Colon (tissue), 2 donors: ENCODE measurements around the gene TRPV6.

Source experiments
- FAIRE-seq: peaks from 2 replicates; lab custom pipeline; 2012; peaks lifted over from hg19 to GRCh38; lab: Jason Lieb, UNC
- donor health status: control.
- donor health status: control.

TRPV6 gene

DNA sequence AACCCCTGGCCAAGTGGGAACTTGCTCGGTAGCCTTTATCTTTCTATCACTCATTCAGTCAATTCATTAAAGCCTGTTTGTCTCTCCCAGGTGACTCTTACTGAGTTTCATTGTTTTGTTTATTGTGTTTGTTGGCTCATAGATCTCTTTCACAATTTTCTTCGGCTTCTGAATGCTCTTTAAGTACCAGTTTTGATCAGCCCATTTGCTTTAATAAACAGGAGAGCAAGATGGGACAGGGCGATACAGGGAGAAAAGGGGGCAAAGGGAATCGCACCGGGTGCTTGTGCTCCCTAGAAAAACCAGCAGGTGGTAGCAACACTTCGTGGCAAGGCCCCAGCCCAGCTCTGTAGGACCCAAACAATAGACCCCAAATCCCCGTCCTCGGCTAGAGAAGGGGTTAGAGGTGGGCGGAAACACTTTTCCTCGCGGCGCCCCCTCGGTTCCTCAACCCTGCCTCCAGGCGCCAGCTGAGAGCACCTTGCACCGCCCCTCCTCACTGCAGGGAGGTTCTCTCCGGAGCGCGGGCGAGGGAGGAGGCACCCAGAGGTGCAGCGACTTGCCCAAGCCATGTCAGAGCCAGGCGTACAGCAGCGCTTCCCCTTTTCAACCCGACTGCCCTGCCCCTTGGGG lies 31.7 kb downstream of the TRPV6 start:
- no peak for FAIRE-seq

GRCh38 chr7:142851919-142852318 lies 33.6 kb downstream of the TRPV6 start:
- no peak for FAIRE-seq

- no peak for FAIRE-seq
These were observed 34.3 kb downstream of the TRPV6 start for GRCh38 chr7:142851269-142851668.

GRCh38 chr7:142847353-142847752 lies 38.2 kb downstream of the TRPV6 start:
- no peak for FAIRE-seq

DNA sequence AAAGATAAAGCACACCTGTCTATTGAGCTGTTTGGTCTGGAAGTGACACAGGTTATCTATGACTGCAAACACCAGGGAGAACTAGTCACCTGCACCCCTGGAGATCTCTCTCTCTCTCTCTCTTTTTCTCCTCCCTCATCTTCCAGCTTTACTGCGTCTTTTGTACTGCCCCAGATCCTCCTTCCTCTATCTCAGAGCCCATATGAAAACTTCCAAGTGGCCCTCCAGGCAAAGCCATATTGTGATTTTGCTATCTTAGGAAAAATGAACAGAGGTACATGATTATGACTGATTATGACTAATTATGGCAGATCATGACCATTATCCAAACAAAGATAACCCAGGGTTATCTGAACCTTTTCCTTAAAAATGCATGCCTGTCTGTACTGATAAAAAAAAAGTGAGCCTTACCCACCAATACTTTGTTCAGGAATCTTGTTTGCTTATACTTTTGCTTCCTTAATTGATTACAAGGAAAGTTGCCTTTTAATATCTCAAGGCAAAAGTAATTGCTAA lies 43.2 kb downstream of the TRPV6 start:
- no peak for FAIRE-seq

GRCh38 chr7:142838461-142839213 lies 46.9 kb downstream of the TRPV6 start:
- FAIRE-seq, result no peak

GRCh38 chr7:142836426-142836825 lies 49.1 kb downstream of the TRPV6 start:
- no peak for FAIRE-seq

- FAIRE-seq, result no peak
These were observed 50.1 kb downstream of the TRPV6 start for GRCh38 chr7:142835487-142835886.

DNA sequence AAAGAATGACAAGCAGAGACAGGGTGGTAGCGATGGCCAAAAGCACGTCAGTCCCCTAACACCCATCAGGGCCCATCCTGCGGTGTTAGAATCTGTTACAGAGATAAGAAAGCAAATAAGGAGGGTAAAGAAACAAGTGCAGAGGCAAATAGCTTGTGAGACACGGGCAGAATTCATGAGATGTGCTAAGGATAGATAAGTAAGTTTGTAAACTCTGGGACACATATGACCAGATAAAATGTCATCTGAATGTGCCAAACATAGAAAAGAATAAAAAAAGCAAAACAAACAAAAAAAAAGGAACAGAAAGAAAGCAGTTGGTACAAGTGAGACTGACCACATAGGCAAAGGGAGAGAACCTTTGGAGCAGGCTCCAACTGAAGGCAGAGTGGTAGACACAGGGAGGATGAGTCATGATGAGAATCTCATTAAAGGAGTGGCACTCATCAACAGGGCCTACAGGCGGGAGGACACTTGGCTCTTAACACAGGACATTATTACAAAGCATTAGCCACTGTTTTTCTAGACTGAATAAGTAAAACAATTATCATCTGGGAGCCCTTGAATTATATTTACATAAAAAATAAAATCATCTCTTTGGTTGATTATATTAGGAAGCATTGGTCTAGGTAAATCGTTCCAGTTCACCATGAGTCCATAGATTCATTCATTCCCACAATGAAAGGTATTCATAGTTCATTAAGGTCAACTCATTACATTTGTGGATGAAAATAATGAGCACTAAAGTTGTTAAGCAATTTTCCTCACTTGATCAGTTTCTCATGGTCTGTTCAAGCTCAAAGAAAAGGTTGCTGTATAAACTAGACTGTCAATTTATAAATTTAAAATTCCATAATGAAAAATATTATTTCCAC lies 52.1 kb downstream of the TRPV6 start:
- no peak for FAIRE-seq

- no peak for FAIRE-seq
These were observed 53.1 kb downstream of the TRPV6 start for GRCh38 chr7:142832417-142832816.

DNA sequence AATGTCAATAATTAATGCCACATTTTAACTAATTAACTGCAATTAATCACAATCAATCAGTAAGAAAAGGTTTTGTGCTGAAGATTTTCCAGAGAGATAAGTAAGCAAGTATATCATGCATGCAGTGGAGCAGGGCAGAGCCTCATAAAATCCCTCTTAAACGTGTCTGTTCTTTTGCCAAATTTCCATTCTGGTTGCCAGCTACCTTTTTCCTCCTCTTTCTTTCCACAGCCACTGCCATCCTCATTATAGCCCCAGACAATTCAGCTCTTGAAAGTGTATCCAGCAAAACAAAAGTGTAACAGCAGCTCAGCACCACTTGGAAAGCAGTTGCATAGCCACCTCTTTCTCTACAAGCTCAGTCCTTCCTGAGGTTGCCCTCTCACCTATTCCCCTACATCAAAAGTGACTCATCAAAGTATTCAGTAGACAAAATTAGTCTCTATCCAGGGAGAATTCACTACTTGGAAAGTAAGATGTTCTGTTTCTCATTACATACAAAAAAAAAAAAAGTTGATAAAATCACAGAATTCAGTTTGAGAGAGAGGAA lies 57.5 kb downstream of the TRPV6 start:
- no peak for FAIRE-seq

DNA sequence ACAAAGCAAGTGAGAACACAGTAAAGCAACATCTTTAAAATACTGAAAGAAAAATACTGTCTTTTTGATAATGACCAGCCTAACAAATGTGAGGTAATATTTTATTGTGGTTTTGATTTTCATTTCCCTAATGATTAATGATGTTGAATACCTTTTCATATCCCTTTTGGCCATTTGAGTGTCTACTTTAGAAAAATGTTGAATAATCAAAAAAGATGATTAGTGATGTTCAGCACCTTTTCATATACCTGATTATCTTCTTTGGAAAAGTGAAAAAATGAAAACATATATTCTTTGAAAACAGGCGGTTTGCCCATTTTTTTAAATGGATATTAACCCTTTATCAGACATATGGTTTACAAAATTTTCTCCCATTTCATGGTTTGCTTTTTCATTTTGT lies 62.8 kb downstream of the TRPV6 start:
- FAIRE-seq, result no peak
